GM21390 (cell line): ENCODE measurements around the gene AGBL5.
"Not testable (repeated sequence)": the region's sequence is repeated elsewhere in the genome, so short reads cannot be mapped to it uniquely, and the experiment has no call there.

Source experiments
- ATAC-seq: cut with Tn5 transposase; IDR thresholded peaks from one replicate; pipeline ENCODE4 v1.9.1; 2021; ENCODE audit not compliant: unreplicated experiment

The AGBL5 gene

GRCh38 chr2:27110603-27111352 lies 59.3 kb downstream of the AGBL5 start:
- ATAC-seq: not testable (repeated sequence)

GRCh38 chr2:27111392-27112078 lies 60.1 kb downstream of the AGBL5 start:
- not testable (repeated sequence) for ATAC-seq

DNA sequence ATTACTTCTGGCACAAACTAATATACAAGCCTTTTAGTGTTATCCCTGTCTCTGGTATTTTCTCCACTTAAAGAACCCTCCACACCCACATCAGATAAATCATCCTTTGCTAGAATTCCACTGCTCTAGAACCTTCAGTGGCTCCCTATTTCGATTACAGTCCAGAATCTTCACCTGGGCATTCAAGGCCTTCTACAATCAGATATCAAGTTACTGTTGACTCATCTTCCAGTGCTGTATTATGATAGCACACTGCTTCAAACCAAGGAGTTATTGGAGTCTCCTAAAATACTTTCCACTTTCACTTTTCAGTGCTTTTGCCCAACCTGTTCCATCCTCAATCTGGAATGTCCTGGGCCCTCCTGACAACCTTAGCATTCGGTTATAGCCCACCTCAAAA lies 64.1 kb downstream of the AGBL5 start:
- ATAC-seq: no peak

DNA sequence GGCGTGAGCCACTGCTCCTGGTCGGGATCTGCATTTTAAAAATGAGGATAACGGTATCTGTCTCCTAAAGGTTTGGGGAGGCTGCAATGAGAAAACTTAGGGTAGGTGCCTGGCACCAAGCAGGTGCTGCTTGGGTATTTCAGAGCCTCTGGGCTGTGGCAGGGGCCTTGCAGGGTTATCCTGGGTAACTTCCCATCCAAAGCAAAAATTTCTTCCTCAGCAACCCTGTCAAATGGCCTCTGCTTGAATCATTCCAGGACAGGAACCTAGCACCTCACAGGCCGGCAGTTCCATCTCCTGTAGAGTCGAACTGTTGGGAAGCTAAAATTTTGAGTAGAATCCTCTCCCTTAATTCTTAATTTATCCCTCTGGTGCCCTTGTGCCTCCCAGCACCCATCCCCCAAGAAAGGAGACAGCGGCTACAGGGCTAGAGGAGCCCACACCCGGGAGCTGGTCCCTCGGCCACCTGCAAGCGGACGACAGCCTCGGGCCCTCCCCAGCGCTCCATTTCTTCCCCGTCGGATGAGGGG lies 66.6 kb downstream of the AGBL5 start:
- no peak for ATAC-seq

DNA sequence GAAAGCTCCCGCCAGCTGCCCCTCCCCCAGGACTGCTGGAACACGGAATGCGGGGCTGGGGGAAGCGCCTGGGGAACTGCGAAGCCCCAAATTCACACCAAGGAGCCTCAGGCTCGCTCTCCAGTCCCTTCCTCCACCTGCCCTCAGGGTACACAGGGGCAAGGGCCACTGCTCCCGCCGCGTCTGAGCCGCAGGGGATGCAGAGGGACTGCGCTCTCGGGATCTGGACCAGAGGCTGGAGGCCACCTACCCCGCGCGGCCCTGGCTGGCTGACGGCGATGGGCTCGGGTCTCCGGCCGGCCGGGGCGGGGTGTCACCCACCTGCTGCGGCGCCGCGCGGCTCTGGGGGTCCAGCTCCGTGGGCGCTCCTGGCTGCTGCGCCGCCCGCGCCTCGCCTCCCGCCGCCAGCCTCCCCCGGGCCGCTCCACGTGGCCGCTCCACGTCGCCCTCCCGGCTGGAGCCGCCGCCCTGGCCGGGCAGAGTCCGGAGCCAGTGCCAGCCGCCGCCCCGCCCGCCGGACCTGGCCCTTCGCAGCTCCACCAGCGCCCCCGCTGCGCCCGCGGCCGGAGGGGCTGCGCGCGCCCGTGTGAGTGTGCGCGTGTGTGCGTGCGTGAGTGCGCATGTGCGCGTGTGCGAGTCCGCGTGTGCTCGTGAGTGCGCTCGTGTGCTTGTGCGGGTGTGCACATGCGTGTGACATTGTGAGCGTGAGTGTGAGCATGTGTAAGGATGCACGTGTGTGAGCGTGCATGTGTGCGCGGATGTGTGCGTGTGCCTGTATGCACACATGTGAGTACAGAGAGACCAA lies 67.3 kb downstream of the AGBL5 start, which contains the start of gene CGREF1:
CGREF1 (minus strand) TSS at position 604 of the 805 bp plus-strand sequence. CDS start 14,762 bp downstream, outside the sequence.
- ATAC-seq: no peak

GRCh38 chr2:27119330-27119670 lies 67.8 kb downstream of the AGBL5 start:
- ATAC-seq: not testable (repeated sequence)
